ENCODE measurements around the gene CDK4. TPM values are rescaled to one million over a fixed set of nuclear protein-coding genes. Genes with fewer than 3 reads are reported as not detected.
A peak's percentile ranks its signal among the peaks of the same experiment; 100 is the strongest.

Gene CDK4
- total RNA-seq, 1 experiment from 2014 or later: 383 TPM

DNA sequence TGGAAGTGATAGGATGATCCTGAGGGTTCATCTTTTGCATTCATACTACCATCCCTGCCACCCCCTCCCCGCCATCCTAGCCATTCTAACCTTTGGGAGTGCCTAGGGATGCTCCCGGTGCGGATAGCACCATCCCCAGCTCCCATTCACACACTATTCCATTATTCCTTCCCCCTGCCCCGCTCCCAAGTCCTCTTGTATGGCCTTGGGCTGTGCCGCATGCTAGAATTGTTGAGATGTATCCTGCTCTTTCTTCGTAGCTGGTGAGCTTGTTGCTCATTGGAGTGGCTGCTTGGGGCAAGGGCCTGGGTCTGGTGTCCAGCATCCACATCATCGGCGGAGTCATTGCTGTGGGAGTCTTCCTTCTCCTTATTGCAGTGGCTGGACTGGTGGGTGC lies 6.6 kb downstream of the CDK4 start:
- DNase-seq (ENCODE audit: low read depth, low spot score): peak; percentile 49
- in situ Hi-C loops (cut with HindIII; ENCODE audit: low pct_unique_long_range_greater_than_20kb, low sequenced_read_pairs): no loop called here

DNA sequence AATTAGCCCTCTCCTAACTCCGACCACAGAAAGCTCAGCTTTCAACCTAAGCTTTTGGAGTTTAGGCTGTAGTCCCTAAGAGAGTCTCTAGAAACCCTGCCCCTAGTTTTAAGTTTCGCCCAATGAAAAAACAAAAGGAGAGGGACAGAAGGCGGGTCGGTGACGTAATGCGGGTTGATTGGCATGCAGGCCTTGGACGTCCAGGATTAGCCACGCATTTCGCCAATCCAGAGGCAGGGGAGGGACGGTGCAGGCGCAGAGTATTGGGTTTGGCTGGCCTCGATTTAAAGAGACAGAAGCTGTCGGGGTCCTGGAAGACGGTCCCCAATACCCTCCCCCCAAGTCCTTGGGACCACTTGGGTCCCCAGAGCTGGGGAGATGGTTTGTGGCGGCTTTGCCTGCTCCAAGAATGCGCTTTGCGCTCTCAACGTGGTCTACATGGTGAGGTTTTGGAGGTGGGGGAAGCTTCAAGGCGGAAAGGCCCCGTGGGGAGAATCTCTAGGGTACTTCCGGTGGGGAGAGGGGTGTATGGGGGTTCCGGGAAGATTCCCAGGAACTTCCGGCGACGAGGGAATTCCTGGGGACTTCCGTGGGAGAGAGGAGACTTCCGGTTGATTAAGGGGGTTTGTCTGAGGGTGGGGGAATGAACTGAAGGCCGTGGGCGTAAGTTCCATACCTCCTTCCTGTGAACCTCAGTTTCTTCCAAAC lies 7.2 kb downstream of the CDK4 start, which contains the start of gene TSPAN31:
Gene TSPAN31, plus strand, starts transcription at position 263 of the 708 bp plus-strand sequence. Its CDS starts 116 bp downstream, at position 379.
- DNase-seq (ENCODE audit: low read depth, low spot score): peak; percentile 99
- in situ Hi-C loops (cut with HindIII; ENCODE audit: low pct_unique_long_range_greater_than_20kb, low sequenced_read_pairs): no loop called here

DNA sequence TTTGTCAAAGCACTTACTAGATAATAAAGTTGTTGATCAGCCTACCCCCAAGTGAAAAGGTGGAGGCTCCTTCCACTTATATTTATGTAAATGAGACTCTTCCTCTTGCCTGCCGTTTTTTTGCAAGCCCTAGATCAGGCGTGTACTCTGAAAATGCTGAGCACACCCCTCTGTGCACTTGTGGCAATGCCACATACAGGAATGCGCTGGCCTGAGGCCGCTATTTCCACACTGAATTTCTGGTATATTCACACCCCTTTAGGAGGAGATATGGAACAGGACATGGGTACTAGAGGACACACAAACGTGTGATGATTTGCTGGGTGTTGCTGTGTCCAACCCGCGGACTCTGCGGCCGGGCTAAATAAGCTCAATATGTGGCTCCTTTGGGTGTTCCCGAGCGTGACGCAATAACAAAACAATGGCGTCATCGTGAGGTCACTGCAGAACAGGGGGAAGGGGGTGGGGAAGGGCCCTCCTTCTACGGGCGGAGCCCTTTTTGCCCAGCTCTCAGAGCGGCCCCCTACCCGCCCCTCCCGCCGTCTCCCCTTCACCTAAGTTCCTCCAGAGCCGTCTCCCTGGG lies 7.8 kb downstream of the CDK4 start:
- DNase-seq (ENCODE audit: low read depth, low spot score): no peak
- in situ Hi-C loops (cut with HindIII; ENCODE audit: low pct_unique_long_range_greater_than_20kb, low sequenced_read_pairs): no loop called here

DNA sequence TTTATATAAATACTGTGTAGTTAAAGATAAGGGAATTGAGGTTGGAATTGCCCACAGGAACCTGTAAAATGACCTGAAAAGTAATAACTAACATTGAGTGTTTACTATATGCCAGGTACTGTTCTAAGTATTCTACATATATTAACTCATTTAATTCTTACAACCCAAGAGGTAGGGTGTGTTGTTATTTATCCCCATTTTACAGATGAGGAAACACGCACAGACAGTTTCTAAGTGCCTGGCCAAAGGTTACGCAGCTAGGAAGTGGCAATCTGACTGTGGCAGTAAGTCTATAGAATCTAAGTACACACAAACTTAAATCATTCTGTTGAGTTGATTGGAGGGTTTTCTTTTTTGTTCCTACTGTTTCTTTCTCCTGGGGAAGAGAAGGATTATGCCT lies 8.3 kb downstream of the CDK4 start:
- in situ Hi-C loops (cut with HindIII; ENCODE audit: low pct_unique_long_range_greater_than_20kb, low sequenced_read_pairs): no loop called here
- DNase-seq (ENCODE audit: low read depth, low spot score): no peak

DNA sequence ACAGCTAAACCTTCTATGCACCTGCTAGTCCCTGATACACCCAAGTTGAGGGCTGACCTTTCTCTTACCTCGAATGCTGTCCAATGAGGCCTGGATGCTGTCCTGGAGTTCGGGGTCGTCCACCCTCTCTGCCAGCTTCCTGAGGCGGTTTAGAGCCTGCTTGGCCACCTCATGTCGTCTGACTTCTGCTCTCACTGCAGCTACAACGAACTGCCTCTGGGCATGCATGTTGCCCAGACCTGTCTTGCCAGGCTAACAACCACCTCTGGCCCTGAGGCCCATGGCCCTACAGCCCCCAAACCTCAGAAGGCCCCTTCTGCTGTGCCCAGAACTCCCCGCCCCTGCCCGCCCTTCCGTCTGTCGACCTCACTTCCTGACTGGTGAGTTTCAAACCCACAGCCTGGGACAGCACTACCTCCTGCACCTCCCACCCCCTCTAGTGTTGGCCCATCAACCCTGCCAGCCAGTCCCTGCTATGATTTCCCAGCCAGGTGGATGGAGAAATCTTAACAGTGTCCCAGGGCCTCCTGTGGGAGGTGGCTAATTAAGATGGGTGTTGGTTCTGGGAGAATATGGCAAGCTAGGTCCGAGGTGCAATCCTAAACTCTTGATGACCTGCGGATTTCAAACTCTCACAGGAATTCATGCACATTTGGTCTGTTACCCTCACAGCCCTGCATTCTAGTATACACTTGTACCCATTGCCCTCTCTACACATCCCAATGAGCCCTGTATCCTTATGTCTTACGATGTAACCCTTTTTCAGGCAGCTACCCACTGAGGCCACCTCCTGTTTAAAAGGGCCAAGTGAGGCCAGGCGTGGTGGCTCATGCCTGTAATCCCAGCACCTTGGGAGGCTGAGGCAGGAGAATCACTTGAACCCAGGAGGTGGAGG lies 10.0 kb downstream of the CDK4 start:
- in situ Hi-C loops (cut with HindIII; ENCODE audit: low pct_unique_long_range_greater_than_20kb, low sequenced_read_pairs): no loop called here
- peak; percentile 56 for DNase-seq (ENCODE audit: low read depth, low spot score)

DNA sequence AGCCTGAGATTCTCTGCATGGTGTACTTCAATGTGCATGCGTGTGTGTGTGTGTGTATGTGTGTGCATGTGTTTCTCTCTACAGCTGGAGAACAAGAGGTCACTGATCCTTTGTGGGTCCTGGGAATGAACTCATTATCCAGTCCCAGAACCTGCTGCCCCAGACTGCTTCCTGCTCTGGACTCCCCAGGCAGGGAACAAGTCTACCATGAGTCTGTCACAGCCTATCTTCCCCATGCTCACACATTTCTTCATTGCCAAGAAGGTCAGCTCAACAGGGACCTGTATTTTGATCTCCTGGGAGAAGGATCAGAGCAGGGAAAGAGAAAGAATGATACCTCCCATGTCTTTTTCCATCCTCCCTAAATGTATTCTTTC lies 10.7 kb downstream of the CDK4 start:
- no peak for DNase-seq (ENCODE audit: low read depth, low spot score)
- in situ Hi-C loops (cut with HindIII; ENCODE audit: low pct_unique_long_range_greater_than_20kb, low sequenced_read_pairs): no loop called here

DNA sequence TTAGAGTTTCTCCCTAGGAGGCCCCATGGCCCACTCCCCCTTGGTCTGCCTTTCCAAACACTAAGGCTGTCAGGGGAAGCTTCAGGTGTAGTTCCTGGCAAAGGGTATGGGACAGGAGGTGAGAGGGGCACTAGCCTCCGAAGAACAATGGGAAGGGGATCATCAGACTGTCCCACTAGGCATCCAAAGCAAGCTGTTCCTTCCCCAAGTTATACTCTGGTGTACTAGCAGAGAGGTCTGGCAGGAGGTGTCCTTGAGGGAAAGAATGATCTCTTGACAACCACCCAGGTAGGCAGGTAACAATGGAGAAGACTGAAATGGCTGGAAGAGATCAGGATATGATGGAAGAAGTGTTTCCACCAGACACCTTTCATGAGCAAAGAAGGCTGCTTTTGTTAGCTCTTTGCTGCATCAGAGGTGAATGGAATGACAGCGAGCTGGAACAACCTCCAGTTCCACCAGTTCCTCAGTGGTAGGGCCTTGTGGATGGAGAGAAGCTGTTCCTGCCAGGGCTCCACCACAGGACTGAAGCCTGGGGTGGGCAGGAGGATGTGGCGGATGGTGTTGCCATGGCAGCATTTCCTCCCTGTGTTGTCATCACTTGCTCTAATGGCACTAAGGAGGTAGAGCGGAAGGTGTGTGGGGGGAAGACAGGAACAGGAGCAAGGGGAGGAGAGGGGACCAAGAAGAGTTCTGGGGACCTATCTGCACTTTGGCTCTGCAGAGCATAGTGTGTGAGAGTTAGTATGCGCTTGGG lies 11.3 kb downstream of the CDK4 start:
- in situ Hi-C loops (cut with HindIII; ENCODE audit: low pct_unique_long_range_greater_than_20kb, low sequenced_read_pairs): no loop called here
- DNase-seq (ENCODE audit: low read depth, low spot score): no peak

DNA sequence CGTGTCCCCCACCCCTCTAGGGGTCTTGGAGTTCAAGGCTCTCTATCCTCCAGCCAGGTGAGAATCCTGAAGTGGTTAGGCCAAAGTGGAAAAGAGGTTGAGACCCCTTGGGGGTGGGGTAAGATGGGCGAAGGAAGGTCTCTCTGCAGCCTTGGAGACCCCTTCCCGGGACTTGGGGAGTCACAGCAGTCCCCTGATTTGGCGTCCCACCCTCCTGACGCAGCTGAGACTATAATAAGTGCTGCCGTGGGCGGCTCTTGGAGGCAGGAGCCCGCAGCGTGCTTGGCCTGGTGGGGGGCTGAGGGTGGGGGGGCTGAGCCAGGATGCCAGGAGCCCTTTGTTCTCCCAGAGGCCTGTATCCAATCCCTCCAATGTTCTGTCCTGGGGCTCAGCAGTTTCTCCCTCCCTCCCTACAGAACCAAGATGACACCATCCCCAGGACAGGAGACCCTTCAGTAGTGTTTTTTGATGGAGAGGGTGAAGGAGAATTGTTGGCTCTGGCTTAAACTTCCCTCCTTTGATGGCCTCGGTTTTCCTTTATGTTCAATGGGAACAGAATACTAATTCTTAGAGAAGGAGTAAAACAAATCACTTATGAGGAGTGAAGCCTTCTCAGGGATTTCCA lies 12.1 kb downstream of the CDK4 start:
- in situ Hi-C loops (cut with HindIII; ENCODE audit: low pct_unique_long_range_greater_than_20kb, low sequenced_read_pairs): no loop called here
- no peak for DNase-seq (ENCODE audit: low read depth, low spot score)

DNA sequence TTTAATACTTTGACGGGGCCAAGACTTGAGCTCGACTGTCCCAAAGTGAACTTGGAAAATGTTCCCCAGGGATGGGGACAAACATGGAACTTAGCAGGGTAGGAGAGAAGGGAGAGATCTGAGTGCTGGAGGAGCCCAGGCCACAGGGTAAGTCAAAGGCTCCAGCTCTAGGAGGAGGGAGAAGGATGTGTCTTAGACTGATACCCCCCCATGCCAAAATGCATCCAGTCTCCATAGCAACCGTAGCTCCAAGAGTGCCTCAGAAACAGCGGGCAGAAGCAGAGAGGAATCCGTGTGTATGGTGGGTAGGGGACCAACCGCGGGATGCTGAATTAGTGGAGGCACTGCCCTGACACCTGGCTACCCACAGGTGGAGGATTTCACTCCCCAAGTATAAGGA lies 12.7 kb downstream of the CDK4 start:
- in situ Hi-C loops (cut with HindIII; ENCODE audit: low pct_unique_long_range_greater_than_20kb, low sequenced_read_pairs): no loop called here
- no peak for DNase-seq (ENCODE audit: low read depth, low spot score)

DNA sequence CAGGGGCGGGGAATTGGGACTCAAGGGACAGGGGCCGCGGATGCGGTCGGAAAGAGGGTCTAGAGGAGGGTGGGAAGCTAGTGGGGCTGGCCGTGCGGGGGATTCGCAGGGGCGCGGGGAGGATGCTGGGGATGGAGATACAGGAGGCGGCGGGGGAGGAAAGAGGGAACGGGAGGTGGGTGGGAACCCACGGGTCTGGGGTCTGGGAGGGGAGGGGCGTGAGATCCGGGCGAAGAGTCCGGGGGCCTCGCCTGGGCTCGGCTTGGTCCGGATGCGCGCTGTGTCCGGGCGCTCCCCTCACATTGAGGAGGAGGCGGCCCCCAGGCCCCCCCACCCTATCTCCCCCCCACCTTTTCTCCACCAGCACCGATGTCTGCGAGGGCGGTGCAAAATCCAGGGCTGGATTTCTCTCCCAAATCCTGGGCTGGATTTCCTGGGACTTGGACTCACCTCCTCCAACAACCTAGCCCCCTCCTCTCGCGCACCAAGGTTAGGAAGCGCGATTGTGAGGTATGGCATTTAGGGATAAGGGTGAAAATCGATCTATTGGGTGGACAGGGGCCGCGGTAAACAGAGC lies 13.4 kb downstream of the CDK4 start, which contains the start of gene AGAP2:
Gene AGAP2, minus strand, starts transcription at position 82 of the 577 bp plus-strand sequence. CDS start 496 bp downstream, outside the sequence.
- peak; percentile 49 for DNase-seq (ENCODE audit: low read depth, low spot score)

DNA sequence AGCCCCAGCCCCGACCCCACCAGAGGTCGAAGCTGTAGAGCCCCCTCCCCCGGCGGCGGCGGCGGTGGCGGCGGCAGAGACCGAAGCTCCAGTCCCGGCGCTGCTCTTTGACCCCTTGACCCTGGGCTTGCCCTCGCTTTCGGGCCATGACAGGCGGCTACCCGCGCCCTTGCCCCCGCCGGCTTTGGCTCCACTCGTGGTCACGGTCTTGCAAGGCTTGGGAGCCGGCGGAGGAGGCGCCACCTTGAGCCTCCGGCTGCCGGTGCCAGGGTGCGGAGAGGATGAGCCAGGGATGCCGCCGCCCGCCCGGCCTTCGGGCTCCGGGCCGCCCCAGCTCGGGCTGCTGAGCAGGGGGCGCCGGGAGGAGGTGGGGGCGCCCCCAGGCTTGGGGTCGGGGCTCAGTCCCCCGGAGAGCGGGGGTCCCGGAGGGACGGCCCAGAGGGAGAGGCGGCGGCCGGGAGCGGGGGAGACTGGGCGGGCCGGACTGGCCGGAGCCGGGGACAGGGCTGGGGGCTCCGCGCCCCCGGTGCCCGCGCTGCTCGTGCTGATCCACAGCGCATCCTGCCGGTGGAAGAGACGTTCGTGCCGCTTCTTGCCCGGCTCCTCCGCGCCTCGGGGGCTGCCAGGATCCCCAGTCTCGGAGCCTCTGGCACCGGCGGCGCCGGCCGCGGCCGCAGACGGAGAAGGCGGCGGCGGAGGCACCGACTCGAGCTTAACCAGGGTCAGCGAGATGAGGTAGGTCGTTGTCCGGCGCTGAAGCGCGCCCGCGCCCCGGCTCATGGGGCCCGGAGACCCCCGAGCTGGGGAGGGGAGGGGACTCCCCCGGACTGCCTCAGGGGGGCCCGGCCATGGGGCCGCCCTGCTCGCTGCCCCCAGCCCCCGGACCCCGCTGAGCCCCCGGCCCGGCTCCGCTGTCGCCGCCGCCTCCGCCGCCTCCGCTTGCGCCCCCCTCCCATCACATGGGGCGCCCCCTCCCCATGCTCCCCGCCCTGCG lies 14.3 kb downstream of the CDK4 start:
- no peak for DNase-seq (ENCODE audit: low read depth, low spot score)
- in situ Hi-C loops (cut with HindIII; ENCODE audit: low pct_unique_long_range_greater_than_20kb, low sequenced_read_pairs): no loop called here

More for the DNA sequence above, 13.4 kb downstream of the CDK4 start, which contains the start of gene AGAP2:
- in situ Hi-C loops (cut with HindIII; ENCODE audit: low pct_unique_long_range_greater_than_20kb, low sequenced_read_pairs): no loop called here

DNA sequence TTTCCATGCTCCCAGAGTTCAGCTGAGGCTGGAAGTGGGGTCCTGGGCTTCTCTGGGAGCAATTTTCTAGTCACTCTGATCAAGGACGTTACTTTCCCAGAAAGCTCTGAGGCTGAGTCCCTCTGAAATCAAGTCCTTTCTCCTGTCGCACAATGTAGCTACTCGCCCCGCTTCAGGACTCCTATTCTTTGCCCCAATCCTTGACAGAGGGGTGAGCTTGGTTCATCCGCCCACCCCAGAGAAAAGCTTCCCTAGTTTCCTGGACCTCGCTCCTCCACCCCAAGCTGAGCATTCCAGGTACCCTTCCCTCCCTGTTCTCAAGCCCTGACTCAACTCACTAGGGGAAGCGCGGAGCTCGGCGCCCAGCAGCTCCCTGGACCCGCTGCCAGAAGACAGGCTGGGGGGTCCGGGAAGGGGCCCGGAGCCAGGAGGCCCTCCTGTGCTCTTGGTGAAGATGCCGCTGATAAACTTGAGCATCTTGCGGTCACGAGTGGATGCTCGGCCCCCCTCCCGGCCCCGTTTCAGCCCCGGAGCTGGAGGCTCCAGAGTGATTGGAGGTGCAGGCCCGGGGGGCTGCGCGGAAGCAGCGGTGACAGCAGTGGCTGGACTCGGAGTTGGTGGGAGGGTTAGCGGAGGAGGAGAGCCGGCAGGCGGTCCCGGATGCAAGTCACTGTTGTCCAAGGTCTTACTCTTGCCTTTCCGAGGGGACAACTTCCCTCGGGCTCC lies 15.2 kb downstream of the CDK4 start:
- no peak for DNase-seq (ENCODE audit: low read depth, low spot score)
- in situ Hi-C loops (cut with HindIII; ENCODE audit: low pct_unique_long_range_greater_than_20kb, low sequenced_read_pairs): no loop called here

DNA sequence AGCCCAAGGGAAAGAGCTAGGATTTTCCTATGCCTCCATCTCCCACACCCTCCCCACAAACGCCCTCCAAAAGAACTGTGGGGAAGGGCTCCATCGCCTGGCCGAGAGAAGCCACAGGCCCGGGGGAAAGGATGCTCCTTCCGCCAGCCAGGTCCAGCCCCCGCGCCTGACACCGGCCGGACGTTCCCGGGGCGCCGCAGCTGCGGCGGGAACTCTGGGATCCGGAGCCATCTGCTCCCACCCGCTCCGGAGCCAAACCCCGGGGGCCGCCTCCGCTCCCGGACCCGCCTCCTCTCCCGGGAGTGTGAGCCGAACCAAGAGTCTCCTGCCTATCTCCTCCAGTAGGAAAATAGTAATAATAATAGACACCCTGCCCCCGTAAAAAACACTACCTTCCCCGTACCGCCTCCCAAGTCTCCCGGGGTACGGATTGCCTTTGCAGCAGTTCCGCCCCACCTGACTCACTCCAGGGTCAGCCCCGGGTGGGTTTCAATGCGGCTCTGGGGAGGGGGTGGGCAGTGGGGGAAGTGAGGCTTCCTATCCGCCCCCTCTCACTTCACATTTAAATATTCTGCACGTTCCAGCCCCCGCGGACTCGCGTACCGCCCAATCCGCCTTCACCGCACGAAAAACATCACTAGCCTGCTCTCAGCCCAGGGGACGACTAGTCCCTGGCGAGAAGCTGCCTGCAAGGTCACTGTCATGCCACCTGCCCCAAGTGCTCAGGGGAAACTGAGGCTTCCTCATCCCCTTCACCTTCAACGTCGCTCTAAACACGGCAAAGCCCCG lies 16.0 kb downstream of the CDK4 start:
- in situ Hi-C loops (cut with HindIII; ENCODE audit: low pct_unique_long_range_greater_than_20kb, low sequenced_read_pairs): no loop called here
- peak; percentile 59 for DNase-seq (ENCODE audit: low read depth, low spot score)

DNA sequence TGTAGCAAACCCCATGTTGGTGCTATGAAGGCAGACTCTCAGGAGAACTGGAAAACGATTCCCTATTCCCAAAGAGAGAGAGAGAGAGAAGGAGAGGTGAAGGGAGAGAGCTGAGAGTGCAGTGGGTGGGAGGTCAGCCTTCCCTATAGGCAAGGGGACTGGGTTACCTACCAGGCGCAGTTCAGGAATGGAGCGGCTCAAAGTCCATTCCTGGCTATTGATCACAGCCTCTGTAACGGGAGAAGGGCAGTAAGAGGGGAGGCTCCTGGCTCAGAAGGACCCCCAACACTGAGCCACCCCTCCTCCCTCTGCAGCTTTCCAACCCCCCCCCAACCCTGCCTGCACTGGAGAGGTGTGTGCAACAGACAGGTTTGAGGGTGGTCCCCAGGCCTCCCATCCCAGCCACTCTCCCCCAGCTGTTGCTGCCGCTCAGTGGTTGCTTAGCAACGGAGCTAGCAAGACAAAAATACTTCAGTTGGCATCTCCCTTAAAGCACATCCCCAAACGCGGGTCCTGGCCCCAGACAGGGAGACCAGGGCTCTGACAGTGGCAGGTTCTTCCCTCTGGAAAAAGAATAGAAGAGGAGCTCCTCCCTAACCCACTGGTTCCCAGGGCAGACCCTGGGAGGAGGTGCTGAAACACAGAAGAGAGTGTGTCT lies 16.8 kb downstream of the CDK4 start:
- DNase-seq (ENCODE audit: low read depth, low spot score): no peak
- in situ Hi-C loops (cut with HindIII; ENCODE audit: low pct_unique_long_range_greater_than_20kb, low sequenced_read_pairs): no loop called here

All from SK-MEL-5 (cell line).